WERI-Rb-1 (cell line): ENCODE data around the gene ACADM.
"Not testable (repeated sequence)": the region's sequence is repeated elsewhere in the genome, so short reads cannot be mapped to it uniquely, and the experiment has no call there.

ENCODE experiments used
- DNase-seq: peaks from one replicate; pipeline ENCODE4 v3.0.0-alpha.2; 2020
- H3K27ac ChIP-seq: fragments of 250-450 bp; sonication (Bioruptor Pico); 2 replicates; pipeline ENCODE4 v1.5.1; 2020; ENCODE audit warnings: mild to moderate bottlenecking, moderate library complexity
- H3K27me3 ChIP-seq: fragments of 250-450 bp; sonication (Bioruptor Pico); 2 replicates; pipeline ENCODE4 v1.5.1; 2021; ENCODE audit warnings: mild to moderate bottlenecking, low read depth, moderate library complexity; ENCODE audit not compliant: insufficient read depth, severe bottlenecking
- H3K36me3 ChIP-seq: fragments of 250-450 bp; sonication (Bioruptor Pico); 2 replicates; pipeline ENCODE4 v1.5.1; 2020; ENCODE audit warnings: mild to moderate bottlenecking, moderate library complexity
- H3K4me3 ChIP-seq: 2 replicates; pipeline ENCODE4 v1.5.1; 2011; ENCODE audit warnings: low read depth, mild to moderate bottlenecking, control low read depth, low read length
- H3K9me3 ChIP-seq: fragments of 250-450 bp; sonication (Bioruptor Pico); 2 replicates; pipeline ENCODE4 v1.5.1; 2021; ENCODE audit warnings: mild to moderate bottlenecking, moderate library complexity; ENCODE audit not compliant: severe bottlenecking
- TF ChIP-seq, protein P1 (sequence below): IDR thresholded peaks from 2 replicates; pipeline ENCODE4 v1.5.1; 2011; ENCODE audit warnings: low read depth, mild to moderate bottlenecking, control low read depth, inconsistent platforms, low read length

The ACADM gene

DNA sequence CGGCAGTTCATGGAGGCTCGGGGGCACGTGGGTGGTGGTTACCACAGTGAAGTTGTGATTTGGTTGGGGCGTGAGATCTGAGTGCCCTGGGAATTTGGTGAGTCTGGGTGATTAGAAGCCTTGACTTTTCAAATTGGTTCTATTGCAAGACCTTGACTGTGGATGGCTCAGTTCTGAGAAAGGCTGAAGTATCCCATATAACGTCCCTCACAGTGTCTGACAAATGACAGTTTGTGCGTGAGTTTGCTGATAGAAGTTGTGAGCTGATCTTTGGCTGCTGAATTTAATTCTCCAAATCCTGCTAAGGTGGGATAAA, 72.7 kb downstream of the ACADM start:
- Histone ChIP-seq H3K4me3 (no peak overlapping the region), H3K27me3 (no peaks in the 10 kb centered on the region), H3K27ac (no peak overlapping the region), H3K9me3 (no peaks in the 10 kb centered on the region), H3K36me3 (peaks cover 43% of the 10 kb centered on the region)
- no peak for DNase-seq
- TF ChIP-seq, protein P1, sequence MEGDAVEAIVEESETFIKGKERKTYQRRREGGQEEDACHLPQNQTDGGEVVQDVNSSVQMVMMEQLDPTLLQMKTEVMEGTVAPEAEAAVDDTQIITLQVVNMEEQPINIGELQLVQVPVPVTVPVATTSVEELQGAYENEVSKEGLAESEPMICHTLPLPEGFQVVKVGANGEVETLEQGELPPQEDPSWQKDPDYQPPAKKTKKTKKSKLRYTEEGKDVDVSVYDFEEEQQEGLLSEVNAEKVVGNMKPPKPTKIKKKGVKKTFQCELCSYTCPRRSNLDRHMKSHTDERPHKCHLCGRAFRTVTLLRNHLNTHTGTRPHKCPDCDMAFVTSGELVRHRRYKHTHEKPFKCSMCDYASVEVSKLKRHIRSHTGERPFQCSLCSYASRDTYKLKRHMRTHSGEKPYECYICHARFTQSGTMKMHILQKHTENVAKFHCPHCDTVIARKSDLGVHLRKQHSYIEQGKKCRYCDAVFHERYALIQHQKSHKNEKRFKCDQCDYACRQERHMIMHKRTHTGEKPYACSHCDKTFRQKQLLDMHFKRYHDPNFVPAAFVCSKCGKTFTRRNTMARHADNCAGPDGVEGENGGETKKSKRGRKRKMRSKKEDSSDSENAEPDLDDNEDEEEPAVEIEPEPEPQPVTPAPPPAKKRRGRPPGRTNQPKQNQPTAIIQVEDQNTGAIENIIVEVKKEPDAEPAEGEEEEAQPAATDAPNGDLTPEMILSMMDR, result no peak

DNA sequence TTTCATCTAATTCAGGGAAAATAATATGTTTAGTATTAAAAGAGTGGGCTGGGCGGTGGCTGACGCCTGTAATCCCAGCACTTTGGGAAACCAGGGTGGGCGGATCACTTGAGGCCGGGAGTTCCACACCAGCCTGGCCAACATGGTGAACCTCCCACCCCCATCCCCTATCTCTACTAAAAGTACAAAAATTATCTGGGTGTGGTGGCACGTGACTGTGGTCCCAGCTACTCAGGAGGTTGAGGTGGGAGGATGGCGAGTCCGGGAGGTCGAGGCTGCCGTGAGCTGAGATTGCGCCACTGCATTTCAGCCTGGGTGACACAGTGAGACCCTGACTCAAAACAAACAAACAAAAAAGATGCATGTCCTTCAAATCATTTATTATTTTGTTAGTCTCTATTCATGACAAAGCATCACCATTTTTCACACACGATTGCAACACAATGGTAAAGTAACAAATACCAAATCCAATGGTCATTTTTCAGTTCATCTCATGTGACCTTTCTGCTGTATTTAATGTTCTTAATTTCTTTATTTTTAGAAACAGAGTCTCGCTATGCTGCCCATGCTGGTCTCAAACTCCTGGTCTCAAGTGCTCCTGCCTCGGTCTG, 73.2 kb downstream of the ACADM start:
- Histone ChIP-seq H3K4me3 (no peak overlapping the region), H3K27ac (no peak overlapping the region), H3K36me3 (peaks cover 38% of the 10 kb centered on the region), H3K27me3 (no peaks in the 10 kb centered on the region), H3K9me3 (no peaks in the 10 kb centered on the region)
- no peak for DNase-seq
- TF ChIP-seq, protein P1, result no peak

DNA sequence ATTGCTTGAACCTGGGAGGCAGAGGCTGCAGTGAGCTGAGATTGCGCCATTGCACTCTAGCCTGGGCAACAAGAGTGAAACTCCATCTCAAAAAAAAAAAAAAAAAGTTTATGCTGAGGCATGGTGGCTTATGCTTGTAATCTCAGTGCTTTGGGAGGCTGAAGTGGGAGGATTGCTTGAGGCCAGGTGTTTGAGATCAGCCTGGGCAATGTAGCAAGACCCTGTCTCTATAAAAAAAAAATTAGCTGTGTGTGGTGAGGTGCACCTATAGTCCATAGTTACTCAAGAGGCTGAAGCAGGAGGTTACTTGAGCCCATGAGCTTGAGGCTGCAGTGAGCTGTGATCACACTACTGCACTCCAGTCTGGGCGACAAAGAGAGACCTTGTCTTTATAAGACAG, 77.0 kb downstream of the ACADM start:
- not testable (repeated sequence) for H3K27me3 ChIP-seq, H3K27ac ChIP-seq, H3K4me3 ChIP-seq, H3K9me3 ChIP-seq, DNase-seq, H3K36me3 ChIP-seq

DNA sequence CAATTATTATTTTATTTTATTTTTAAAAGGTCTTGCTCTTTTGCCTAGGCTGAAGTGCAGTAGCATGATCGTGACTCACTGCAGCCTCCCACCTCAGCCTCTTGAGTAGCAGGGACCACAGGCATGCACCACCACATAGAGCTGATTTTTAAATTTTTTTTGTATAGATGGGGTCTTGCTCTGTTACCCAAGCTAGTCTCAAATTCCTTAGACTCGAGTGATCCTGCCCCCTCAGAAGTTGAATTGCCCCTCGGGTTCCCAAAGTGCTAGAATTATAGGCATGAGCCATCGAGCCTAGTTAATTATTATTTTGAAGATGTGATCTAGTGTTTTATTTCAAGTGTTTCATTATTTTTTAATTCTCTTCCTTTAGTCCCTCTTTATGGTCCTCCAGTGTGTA, 84.4 kb downstream of the ACADM start:
- no peak overlapping the region for H3K27ac ChIP-seq
- no peaks in the 10 kb centered on the region for H3K9me3 ChIP-seq
- TF ChIP-seq, protein P1, result no peak
- H3K27me3 ChIP-seq, result no peaks in the 10 kb centered on the region
- DNase-seq, result no peak
- H3K36me3 ChIP-seq, result no peaks in the 10 kb centered on the region
- no peak overlapping the region for H3K4me3 ChIP-seq

DNA sequence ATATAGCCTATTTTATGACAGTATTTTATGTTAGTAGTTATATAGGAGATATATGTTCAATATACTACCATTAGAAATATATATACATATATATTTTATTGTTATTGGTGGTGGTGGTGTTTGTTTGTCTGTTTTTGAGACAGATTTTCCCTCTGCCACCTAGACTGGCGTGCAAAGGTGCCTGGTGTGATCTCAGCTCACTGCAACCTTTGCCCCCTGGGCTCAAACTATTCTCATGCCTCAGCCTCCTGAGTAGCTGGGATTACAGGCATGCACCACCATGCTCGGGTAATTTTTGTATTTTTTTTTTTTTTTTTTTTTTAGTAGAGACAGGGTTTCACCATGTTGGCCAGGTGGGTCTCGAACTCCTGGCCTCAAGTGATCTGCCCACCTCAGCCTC, 85.6 kb downstream of the ACADM start:
- H3K27me3 ChIP-seq, H3K36me3 ChIP-seq, H3K4me3 ChIP-seq, DNase-seq, H3K9me3 ChIP-seq, H3K27ac ChIP-seq: not testable (repeated sequence)

DNA sequence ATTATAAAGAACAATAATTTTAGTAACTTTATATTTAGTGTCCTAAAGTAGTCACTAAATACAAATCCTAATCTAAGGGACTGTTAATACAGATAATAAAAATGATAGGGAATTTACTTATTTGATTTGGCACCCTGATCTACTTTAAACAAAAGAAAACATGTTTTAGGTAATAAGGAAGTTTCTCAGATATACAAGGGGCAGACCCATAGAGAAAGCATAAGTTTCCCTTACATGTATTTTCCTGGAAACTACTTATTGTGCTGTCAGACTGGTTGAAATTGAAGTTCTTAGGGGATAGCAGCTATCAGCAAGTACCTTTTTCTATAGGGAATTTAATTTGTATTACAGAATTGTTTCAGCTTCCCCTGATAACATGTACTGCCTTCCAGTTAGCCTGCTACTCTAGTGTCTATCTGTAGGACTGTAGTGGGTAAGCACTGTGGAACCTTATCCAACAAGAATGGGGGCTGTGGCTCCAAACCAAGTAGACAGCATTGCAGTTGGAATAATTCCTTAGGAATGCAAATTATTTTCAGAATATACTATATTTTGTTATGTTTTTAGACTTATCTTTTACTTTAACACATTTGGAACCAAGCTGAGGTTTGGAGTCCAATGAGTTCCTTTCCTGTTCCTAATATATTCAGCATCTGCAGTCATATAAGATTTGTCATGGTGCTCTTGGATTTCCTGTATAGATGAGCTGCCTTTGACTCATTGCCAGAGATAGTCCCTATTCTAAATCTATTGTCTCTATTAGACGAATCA, 86.9 kb downstream of the ACADM start:
- Histone ChIP-seq H3K36me3 (no peaks in the 10 kb centered on the region), H3K9me3 (no peaks in the 10 kb centered on the region), H3K4me3 (no peak overlapping the region), H3K27me3 (no peaks in the 10 kb centered on the region), H3K27ac (no peak overlapping the region)
- TF ChIP-seq, protein P1, result no peak
- DNase-seq, result no peak

DNA sequence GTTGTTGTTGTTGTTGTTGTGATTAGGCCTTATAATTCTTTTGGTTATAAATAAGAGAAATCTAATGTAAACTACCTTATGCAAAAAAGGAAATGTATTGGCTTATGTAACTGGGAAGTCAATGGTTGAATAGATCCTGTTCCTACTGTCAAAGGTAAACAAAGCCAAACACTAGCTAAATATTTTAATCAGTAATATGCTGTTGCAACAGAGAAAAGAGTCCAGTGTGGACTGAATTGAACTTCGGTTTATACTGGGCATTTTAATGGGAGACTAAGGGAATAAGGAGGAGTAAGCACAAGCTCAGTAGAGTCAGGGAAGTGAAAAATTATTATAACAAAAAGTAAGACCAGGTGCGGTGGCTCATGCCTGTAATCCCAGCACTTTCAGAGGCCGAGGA, 87.6 kb downstream of the ACADM start:
- no peaks in the 10 kb centered on the region for H3K36me3 ChIP-seq

More for the DNA sequence above, 87.6 kb downstream of the ACADM start:
- no peak overlapping the region for H3K27ac ChIP-seq
- TF ChIP-seq, protein P1, result no peak
- no peaks in the 10 kb centered on the region for H3K27me3 ChIP-seq
- DNase-seq, result no peak
- no peak overlapping the region for H3K4me3 ChIP-seq
- H3K9me3 ChIP-seq, result no peaks in the 10 kb centered on the region
